Parathyroid adenoma (tissue), 2 donors: ENCODE measurements around the gene TTLL8.

Source experiments
- H2AFZ ChIP-seq: fragments of 300-600 bp; sonication (generic); one replicate; pipeline ENCODE4 v1.7.0; 2017; ENCODE audit warnings: antibody characterized with exemption, mild to moderate bottlenecking
- H3K27ac ChIP-seq: fragments of 300-600 bp; sonication (generic); one replicate; pipeline ENCODE4 v1.7.0; 2017
- H3K27me3 ChIP-seq: fragments of 300-600 bp; sonication (generic); one replicate; pipeline ENCODE4 v1.7.0; 2017; ENCODE audit warnings: low read length; ENCODE audit not compliant: control insufficient read depth, insufficient read depth
- H3K36me3 ChIP-seq: fragments of 300-600 bp; sonication (generic); one replicate; pipeline ENCODE4 v1.7.0; 2017; ENCODE audit warnings: low read length; ENCODE audit not compliant: control insufficient read depth, insufficient read depth
- H3K4me1 ChIP-seq: fragments of 300-600 bp; sonication (generic); one replicate; pipeline ENCODE4 v1.7.0; 2017; ENCODE audit warnings: control low read depth
- H3K4me2 ChIP-seq: fragments of 300-600 bp; sonication (generic); one replicate; pipeline ENCODE4 v1.7.0; 2017; ENCODE audit warnings: low read length
- H3K4me3 ChIP-seq: fragments of 300-600 bp; sonication (generic); one replicate; pipeline ENCODE4 v1.7.0; 2017; ENCODE audit warnings: low read depth, low read length
- H3K79me2 ChIP-seq: fragments of 300-600 bp; sonication (generic); one replicate; pipeline ENCODE4 v1.7.0; 2017; ENCODE audit warnings: control low read depth
- H3K9ac ChIP-seq: fragments of 300-600 bp; sonication (generic); one replicate; pipeline ENCODE4 v1.7.0; 2017; ENCODE audit warnings: mild to moderate bottlenecking
- H3K9me3 ChIP-seq: fragments of 300-600 bp; sonication (generic); one replicate; pipeline ENCODE4 v1.7.0; 2017; ENCODE audit warnings: low read length; ENCODE audit not compliant: control insufficient read depth
- TF ChIP-seq, protein P1 (sequence below): fragments of 300-600 bp; sonication (generic); IDR thresholded peaks from one replicate; pipeline ENCODE4 v1.7.0; 2017; ENCODE audit warnings: antibody characterized with exemption, mild to moderate bottlenecking
- donor health status: primary hyperparathyroidism.

Gene TTLL8

DNA sequence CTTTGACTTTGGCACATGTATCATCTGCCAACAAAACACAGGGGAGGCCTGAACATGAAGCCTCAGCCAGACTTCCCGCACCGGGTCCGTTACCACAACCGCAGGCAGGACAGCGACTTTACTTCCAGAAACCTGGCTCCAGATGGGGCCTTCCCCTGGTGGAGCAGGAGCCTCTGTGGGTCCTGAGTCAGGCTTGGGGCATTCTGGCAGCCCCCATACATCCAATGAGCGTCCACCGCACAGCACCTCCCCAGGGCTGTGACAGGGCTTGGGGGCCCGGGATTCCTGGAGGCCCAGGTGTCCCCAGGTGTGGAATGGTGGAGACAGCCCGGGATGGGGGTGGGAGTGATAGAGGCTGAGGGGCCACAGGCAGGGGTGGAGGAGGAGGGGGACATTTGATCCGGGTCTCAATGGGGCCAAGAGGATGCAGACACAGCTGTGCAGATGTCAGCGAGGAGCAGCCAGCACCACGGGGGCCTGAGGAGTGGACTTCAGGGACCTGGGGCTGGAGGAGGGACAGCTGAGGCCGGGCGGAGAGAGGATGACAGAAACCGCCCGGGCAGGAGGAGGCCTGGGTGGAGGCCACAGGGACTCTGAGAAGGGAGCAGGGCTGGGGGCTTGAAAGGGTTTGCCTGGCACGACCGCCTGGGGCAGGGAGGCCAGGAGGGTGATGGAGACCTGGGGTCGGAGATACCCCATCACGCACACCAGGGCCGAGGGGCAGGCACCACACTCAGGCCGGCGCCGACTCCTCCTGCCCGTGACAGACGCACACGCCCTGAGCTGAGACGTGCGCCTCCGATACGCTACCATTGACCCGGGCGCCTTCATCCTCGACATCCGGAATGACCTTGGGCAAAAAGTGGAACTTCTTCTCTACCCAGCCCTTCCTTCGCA is 8.6 kb downstream of the TTLL8 start:
- no peak overlapping the region for H3K4me3 ChIP-seq
- no peak overlapping the region for H3K27ac ChIP-seq
- H3K36me3 ChIP-seq = no peaks in the 10 kb centered on the region
- H2AFZ ChIP-seq = no peak overlapping the region
- no peaks in the 10 kb centered on the region for H3K27me3 ChIP-seq
- TF ChIP-seq, protein P1, sequence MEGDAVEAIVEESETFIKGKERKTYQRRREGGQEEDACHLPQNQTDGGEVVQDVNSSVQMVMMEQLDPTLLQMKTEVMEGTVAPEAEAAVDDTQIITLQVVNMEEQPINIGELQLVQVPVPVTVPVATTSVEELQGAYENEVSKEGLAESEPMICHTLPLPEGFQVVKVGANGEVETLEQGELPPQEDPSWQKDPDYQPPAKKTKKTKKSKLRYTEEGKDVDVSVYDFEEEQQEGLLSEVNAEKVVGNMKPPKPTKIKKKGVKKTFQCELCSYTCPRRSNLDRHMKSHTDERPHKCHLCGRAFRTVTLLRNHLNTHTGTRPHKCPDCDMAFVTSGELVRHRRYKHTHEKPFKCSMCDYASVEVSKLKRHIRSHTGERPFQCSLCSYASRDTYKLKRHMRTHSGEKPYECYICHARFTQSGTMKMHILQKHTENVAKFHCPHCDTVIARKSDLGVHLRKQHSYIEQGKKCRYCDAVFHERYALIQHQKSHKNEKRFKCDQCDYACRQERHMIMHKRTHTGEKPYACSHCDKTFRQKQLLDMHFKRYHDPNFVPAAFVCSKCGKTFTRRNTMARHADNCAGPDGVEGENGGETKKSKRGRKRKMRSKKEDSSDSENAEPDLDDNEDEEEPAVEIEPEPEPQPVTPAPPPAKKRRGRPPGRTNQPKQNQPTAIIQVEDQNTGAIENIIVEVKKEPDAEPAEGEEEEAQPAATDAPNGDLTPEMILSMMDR = no peak
- no peaks in the 10 kb centered on the region for H3K79me2 ChIP-seq
- H3K4me2 ChIP-seq = no peak overlapping the region
- H3K9me3 ChIP-seq = no peaks in the 10 kb centered on the region
- H3K9ac ChIP-seq = no peak overlapping the region
- no peaks in the 10 kb centered on the region for H3K4me1 ChIP-seq

DNA sequence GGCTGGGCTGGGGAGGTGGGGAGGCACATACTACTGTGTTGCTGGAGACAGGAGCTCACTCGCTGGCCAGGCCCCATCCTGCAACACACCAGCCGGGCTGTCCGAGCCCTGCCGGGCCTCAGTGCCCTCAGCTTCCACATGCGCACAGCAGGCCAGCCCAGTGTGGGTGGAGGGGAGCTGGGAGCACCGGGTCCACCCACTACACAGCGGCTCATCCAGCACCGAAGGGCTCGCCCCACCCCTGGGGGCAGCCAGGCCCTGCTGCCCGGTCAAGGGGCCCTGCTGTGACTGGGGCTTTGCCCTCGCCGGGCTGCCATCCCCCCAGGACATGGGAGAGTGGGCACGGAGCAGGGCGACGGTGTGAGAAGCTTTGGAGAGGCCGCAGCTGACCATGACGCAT is 9.3 kb downstream of the TTLL8 start:
- Histone ChIP-seq H3K79me2 (no peaks in the 10 kb centered on the region), H3K36me3 (no peaks in the 10 kb centered on the region), H3K9me3 (no peaks in the 10 kb centered on the region), H3K9ac (no peak overlapping the region), H3K4me2 (no peak overlapping the region), H3K27ac (no peak overlapping the region), H3K4me3 (no peak overlapping the region), H2AFZ (no peak overlapping the region), H3K27me3 (no peaks in the 10 kb centered on the region), H3K4me1 (no peaks in the 10 kb centered on the region)
- TF ChIP-seq, protein P1 = no peak

DNA sequence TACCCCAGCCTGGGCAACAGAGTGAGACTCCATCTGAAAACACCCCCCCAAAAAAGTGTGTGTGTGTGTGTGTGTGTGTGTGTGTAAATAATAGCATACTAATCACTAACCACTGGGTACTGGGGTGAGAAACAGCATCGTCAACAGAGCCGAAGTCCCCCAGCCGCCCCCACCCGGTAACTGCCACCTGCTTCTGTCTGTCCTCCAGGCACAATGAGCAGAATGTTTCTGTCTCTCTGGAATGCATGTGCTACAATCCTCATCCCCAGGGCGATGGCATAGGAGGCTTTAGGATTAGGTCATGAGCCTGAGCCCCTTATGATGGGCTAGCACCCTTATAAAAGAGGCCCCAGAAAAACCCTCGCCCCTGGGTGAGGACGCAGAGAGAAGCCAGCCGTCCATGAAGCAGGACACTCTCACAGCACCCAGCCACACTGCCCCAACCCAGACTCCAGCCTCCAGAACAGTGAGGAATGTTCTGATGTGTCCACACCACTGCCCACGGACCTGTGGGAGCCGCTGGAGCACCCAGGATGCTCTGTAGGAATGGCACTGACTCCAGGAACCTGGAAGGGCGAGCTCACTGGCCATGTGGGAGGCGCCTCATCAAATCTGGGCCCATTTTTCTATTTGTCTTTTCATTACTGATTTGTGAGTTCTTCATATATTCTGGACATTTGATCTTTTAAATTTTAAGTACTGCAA is 9.9 kb downstream of the TTLL8 start:
- no peak overlapping the region for H3K4me3 ChIP-seq
- no peaks in the 10 kb centered on the region for H3K4me1 ChIP-seq
- H2AFZ ChIP-seq = no peak overlapping the region
- TF ChIP-seq, protein P1 = no peak
- H3K4me2 ChIP-seq = no peak overlapping the region
- no peaks in the 10 kb centered on the region for H3K79me2 ChIP-seq
- no peaks in the 10 kb centered on the region for H3K36me3 ChIP-seq
- H3K9me3 ChIP-seq = no peaks in the 10 kb centered on the region
- no peak overlapping the region for H3K9ac ChIP-seq
- H3K27ac ChIP-seq = no peak overlapping the region
- H3K27me3 ChIP-seq = no peaks in the 10 kb centered on the region

DNA sequence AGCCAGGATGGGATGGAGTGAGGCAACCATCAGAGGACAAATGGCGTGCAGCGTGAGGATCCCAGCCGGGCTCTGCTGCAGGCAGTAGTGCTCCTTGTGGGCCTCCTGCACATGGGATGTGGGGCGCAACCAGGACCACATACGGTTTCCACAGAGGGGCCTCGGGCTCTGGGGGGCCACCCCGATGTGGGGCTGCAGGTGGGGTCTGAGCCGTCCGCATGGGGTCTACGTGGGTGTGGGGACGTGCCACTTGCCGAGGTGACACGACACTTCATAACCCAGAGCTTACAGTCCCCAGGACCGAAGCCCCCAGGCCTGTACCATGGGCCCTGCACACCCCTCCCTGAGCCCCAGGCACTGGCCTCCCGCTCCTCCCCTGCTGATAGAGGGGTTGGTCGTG is 10.8 kb downstream of the TTLL8 start:
- Histone ChIP-seq H3K9ac (no peak overlapping the region), H3K27ac (no peak overlapping the region), H2AFZ (no peak overlapping the region), H3K27me3 (no peaks in the 10 kb centered on the region), H3K79me2 (no peaks in the 10 kb centered on the region), H3K36me3 (no peaks in the 10 kb centered on the region), H3K4me3 (no peak overlapping the region), H3K4me2 (no peak overlapping the region), H3K9me3 (no peaks in the 10 kb centered on the region), H3K4me1 (no peaks in the 10 kb centered on the region)
- TF ChIP-seq, protein P1 = no peak
